Measurements from ENCODE around the gene SH2D3A. TPM values are rescaled to one million over a fixed set of nuclear protein-coding genes. Genes with fewer than 3 reads are reported as not detected.

Gene SH2D3A
- total and polyA plus RNA-seq, 10 donors = 7.5 to 17.1 (median 10.2) TPM

DNA sequence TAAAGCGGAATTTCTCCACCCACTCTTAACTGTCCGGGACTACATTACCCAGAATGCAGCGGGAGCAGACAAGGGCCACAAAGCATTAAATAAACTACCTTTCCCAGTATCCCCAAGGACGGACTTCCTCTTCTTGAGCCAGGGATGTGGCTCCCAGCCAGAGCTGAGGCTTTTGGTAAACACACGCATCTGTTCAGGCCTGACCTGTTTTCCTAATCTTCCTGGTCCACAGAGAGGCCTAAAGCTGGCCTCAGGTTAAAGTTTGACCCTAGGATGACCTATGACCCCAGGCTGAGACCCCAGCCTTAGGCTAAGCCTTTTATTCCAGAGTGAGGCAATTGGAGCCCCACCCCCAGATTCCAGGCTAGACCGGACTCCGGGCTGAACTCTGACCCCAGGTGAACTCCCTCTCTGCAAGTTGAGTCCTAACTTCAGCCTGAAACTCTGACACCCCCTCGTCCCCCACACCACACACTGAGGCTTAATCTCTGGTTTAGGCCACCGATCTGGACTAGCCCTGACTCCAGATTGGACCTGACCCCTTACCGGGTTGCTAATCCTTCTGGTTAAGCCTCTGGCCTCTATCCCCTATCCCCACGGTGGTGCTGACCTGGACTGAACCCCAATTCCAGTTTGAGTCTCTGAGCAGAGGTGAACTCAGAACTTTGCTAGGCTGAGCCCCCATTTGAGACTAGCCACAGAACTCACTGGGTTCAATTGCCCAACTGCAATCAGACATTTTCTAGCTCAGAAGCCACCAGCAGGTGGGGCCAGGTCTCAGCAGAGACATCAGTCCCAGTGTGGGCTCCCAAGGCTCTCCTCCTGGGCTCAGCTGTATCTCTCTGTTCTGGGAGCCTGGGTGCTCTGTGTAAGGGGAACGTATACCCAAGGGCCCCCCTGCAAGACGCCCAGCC is 29.1 kb downstream of the SH2D3A start:
- peak overlapping the region; percentile 84 to 99 (median 96) for H3K27ac ChIP-seq
- peaks cover 0 to 32% (median 9%) of the 10 kb centered on the region in 6 donors for H3K36me3 ChIP-seq
- WGBS, 5 donors = 15 to 28% (median 18%) methylated on average over 12 to 13 of the region's 13 CpGs
- H3K27me3 ChIP-seq (replicated peaks in 1 of 7) = peaks cover 0 to 15% (median 0%) of the 10 kb centered on the region in 7 donors
- peak overlapping the region in 5 of 8 donors; percentile 15 to 90 (median 78) for H3K4me3 ChIP-seq
- H3K4me1 ChIP-seq = peaks cover 20 to 87% (median 63%) of the 10 kb centered on the region in 6 donors
- H3K9me3 ChIP-seq = no peaks in the 10 kb centered on the region
- DNase-seq = peak; percentile 92
- intact Hi-C loops (cut with DNase I; ENCODE audit: low total_unique reads) = loop anchor here (5.0 kb wide), 1 partner anchor 124 kb away; no protein-coding TSS in a partner anchor
- TF ChIP-seq CTCF (IDR thresholded peaks at IDR 0.05 in 8 of 11, conservative IDR thresholded peaks at IDR 0.05 in 3 of 11) (peak; percentile 44 to 77 (median 70)), POLR2AphosphoS5 (IDR thresholded peaks at IDR 0.05) (peak in 1 of 3 donors; percentile 77), POLR2A (IDR thresholded peaks at IDR 0.05) (no peak)

- Histone ChIP-seq H3K4me1 (peaks cover 20 to 79% (median 63%) of the 10 kb centered on the region in 6 donors), H3K9me3 (no peaks in the 10 kb centered on the region), H3K27ac (peak within 1 kb of the TSS; percentile 91 to 99 (median 98)), H3K27me3 (replicated peaks in 1 of 7) (peaks cover 0 to 15% (median 0%) of the 10 kb centered on the region in 7 donors), H3K36me3 (peaks cover 0 to 34% (median 15%) of the 10 kb centered on the region in 6 donors), H3K4me3 (peak within 1 kb of the TSS; percentile 64 to 90 (median 84))
- DNase-seq = peak; percentile 100
- 0 to 1% (median 1%) methylated on average over 21 to 55 of the region's 55 CpGs for WGBS, 5 donors
- TF ChIP-seq POLR2A (IDR thresholded peaks at IDR 0.05) = peak in 1 of 3 donors; percentile 7
- TF ChIP-seq CTCF (IDR thresholded peaks at IDR 0.05 in 8 of 11, conservative IDR thresholded peaks at IDR 0.05 in 3 of 11) = peak in 1 of 11 experiments; percentile 34
- TF ChIP-seq POLR2AphosphoS5 (IDR thresholded peaks at IDR 0.05) = peak; percentile 60 to 89 (median 85)
- intact Hi-C loops (cut with DNase I; ENCODE audit: low total_unique reads) = loop anchor here (5.0 kb wide), 1 partner anchor 125 kb away; no protein-coding TSS in a partner anchor
These were observed 29.9 kb downstream of the SH2D3A start, which contains the start of gene GPR108 for GRCh38 chr19:6737284-6737872. Gene GPR108, minus strand, starts transcription at chr19:6737580. Its CDS starts 4 bp downstream, at chr19:6737576.

DNA sequence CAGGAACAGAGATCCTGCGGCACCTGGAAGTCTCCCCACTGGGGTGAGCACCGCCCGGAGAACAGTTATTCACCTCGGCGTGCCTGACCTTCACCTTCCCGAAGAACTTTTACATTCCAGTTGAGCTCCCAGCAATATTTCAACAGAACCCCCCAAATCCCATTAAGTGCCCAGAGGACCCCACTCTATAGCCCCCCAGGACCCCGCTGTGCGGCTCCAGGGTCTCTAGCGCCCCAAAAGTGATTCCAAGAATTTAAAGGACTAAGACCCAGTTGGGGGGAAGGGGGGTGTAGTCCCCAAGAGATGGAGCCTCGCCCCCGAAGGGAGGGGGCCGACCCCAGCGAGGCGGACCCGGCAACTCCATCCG is 30.3 kb downstream of the SH2D3A start:
- intact Hi-C loops (cut with DNase I; ENCODE audit: low total_unique reads) = loop anchor here (5.0 kb wide), 1 partner anchor 125 kb away; no protein-coding TSS in a partner anchor
- H3K4me3 ChIP-seq = peak overlapping the region; percentile 64 to 90 (median 84)
- 0 to 1% (median 0%) methylated on average over 9 to 16 of the region's 16 CpGs for WGBS, 5 donors
- DNase-seq = peak; percentile 77
- no peaks in the 10 kb centered on the region for H3K9me3 ChIP-seq
- peaks cover 0 to 39% (median 20%) of the 10 kb centered on the region in 6 donors for H3K36me3 ChIP-seq
- peaks cover 0 to 15% (median 0%) of the 10 kb centered on the region in 7 donors for H3K27me3 ChIP-seq (replicated peaks in 1 of 7)
- TF ChIP-seq POLR2AphosphoS5 (IDR thresholded peaks at IDR 0.05) = no peak
- TF ChIP-seq CTCF (IDR thresholded peaks at IDR 0.05 in 8 of 11, conservative IDR thresholded peaks at IDR 0.05 in 3 of 11) = peak in 4 of 11 experiments; percentile 0 to 47 (median 24)
- H3K27ac ChIP-seq = peak overlapping the region; percentile 91 to 99 (median 98)
- peaks cover 20 to 75% (median 62%) of the 10 kb centered on the region in 6 donors for H3K4me1 ChIP-seq

Data from spleen (tissue), 11 donors.